Adipocyte (in vitro differentiated cells): ENCODE data around the gene NPAS3.
A peak's percentile ranks its signal among the peaks of the same experiment; 100 is the strongest.

Experiments
- DNase-seq: peaks from one replicate; pipeline ENCODE4 v3.0.0-alpha.2; 2015; ENCODE audit warnings: low read depth
- H3K27me3 ChIP-seq: replicated peaks from 2 replicates; pipeline ENCODE4 v1.7.0; 2013; ENCODE audit warnings: mild to moderate bottlenecking, low read length, moderate library complexity; ENCODE audit not compliant: control insufficient read depth, insufficient read depth
- H3K36me3 ChIP-seq: 2 replicates; pipeline ENCODE4 v1.7.0; 2013; ENCODE audit warnings: low read length, mild to moderate bottlenecking, moderate library complexity; ENCODE audit not compliant: control insufficient read depth, insufficient read depth, severe bottlenecking
- H3K4me1 ChIP-seq: 2 replicates; pipeline ENCODE4 v1.7.0; 2013; ENCODE audit warnings: mild to moderate bottlenecking, low read length, moderate library complexity; ENCODE audit not compliant: control insufficient read depth, insufficient read depth
- H3K4me3 ChIP-seq: 2 replicates; pipeline ENCODE4 v1.7.0; 2013; ENCODE audit warnings: mild to moderate bottlenecking, low read length, moderate library complexity
- H3K9ac ChIP-seq: 2 replicates; pipeline ENCODE4 v1.7.0; 2013; ENCODE audit warnings: mild to moderate bottlenecking, low read length, moderate library complexity
- H3K9me3 ChIP-seq: 2 replicates; pipeline ENCODE4 v1.7.0; 2013; ENCODE audit warnings: mild to moderate bottlenecking, low read length, moderate library complexity; ENCODE audit not compliant: control insufficient read depth

Gene NPAS3

GRCh38 chr14:33642080-33642479 is 703.4 kb downstream of the NPAS3 start:
- Histone ChIP-seq H3K27me3 (peaks cover 12% of the 10 kb centered on the region), H3K36me3 (no peaks in the 10 kb centered on the region), H3K9ac (no peak overlapping the region), H3K4me1 (peaks cover 16% of the 10 kb centered on the region), H3K4me3 (no peak overlapping the region), H3K9me3 (no peaks in the 10 kb centered on the region)
- DNase-seq = no peak

- Histone ChIP-seq H3K27me3 (peaks cover 12% of the 10 kb centered on the region), H3K9me3 (no peaks in the 10 kb centered on the region), H3K36me3 (no peaks in the 10 kb centered on the region), H3K4me1 (peaks cover 20% of the 10 kb centered on the region), H3K9ac (no peak overlapping the region), H3K4me3 (no peak overlapping the region)
- no peak for DNase-seq
Measured at GRCh38 chr14:33642691-33643244, 704.1 kb downstream of the NPAS3 start.

GRCh38 chr14:33643426-33644181 is 704.9 kb downstream of the NPAS3 start:
- Histone ChIP-seq H3K27me3 (peaks cover 12% of the 10 kb centered on the region), H3K4me1 (peaks cover 25% of the 10 kb centered on the region), H3K9me3 (no peaks in the 10 kb centered on the region), H3K4me3 (no peak overlapping the region), H3K36me3 (no peaks in the 10 kb centered on the region), H3K9ac (no peak overlapping the region)
- DNase-seq = no peak

- H3K4me1 ChIP-seq = peaks cover 25% of the 10 kb centered on the region
Measured at GRCh38 chr14:33646692-33647260, 708.1 kb downstream of the NPAS3 start.

GRCh38 chr14:33647385-33647786 is 708.7 kb downstream of the NPAS3 start:
- DNase-seq = peak; percentile 88
- H3K36me3 ChIP-seq = no peaks in the 10 kb centered on the region
- no peak overlapping the region for H3K9ac ChIP-seq
- peaks cover under 1% of the 10 kb centered on the region for H3K27me3 ChIP-seq
- no peak overlapping the region for H3K4me3 ChIP-seq
- peaks cover 20% of the 10 kb centered on the region for H3K4me1 ChIP-seq
- H3K9me3 ChIP-seq = no peaks in the 10 kb centered on the region

More at GRCh38 chr14:33646692-33647260, 708.1 kb downstream of the NPAS3 start:
- H3K36me3 ChIP-seq = no peaks in the 10 kb centered on the region
- no peaks in the 10 kb centered on the region for H3K9me3 ChIP-seq
- H3K4me3 ChIP-seq = no peak overlapping the region
- no peak overlapping the region for H3K9ac ChIP-seq
- H3K27me3 ChIP-seq = peaks cover 7% of the 10 kb centered on the region
- peak; percentile 17 for DNase-seq

- H3K9me3 ChIP-seq = no peaks in the 10 kb centered on the region
- H3K4me3 ChIP-seq = no peak overlapping the region
- H3K36me3 ChIP-seq = no peaks in the 10 kb centered on the region
- H3K9ac ChIP-seq = no peak overlapping the region
- peaks cover 17% of the 10 kb centered on the region for H3K4me1 ChIP-seq
- DNase-seq = no peak
- H3K27me3 ChIP-seq = no peaks in the 10 kb centered on the region
Measured at GRCh38 chr14:33650430-33650829, 711.8 kb downstream of the NPAS3 start.

GRCh38 chr14:33652566-33653307 is 714.1 kb downstream of the NPAS3 start:
- Histone ChIP-seq H3K9ac (no peak overlapping the region), H3K27me3 (no peaks in the 10 kb centered on the region), H3K4me1 (peaks cover 5% of the 10 kb centered on the region), H3K36me3 (no peaks in the 10 kb centered on the region), H3K9me3 (no peaks in the 10 kb centered on the region), H3K4me3 (no peak overlapping the region)
- no peak for DNase-seq

GRCh38 chr14:33653308-33653695 is 714.6 kb downstream of the NPAS3 start:
- Histone ChIP-seq H3K9me3 (no peaks in the 10 kb centered on the region), H3K4me3 (no peak overlapping the region), H3K27me3 (no peaks in the 10 kb centered on the region), H3K9ac (no peak overlapping the region), H3K4me1 (no peaks in the 10 kb centered on the region), H3K36me3 (no peaks in the 10 kb centered on the region)
- no peak for DNase-seq

- no peaks in the 10 kb centered on the region for H3K9me3 ChIP-seq
- no peaks in the 10 kb centered on the region for H3K4me1 ChIP-seq
- no peak for DNase-seq
- H3K36me3 ChIP-seq = no peaks in the 10 kb centered on the region
- no peak overlapping the region for H3K9ac ChIP-seq
- H3K4me3 ChIP-seq = no peak overlapping the region
- H3K27me3 ChIP-seq = no peaks in the 10 kb centered on the region
Measured at GRCh38 chr14:33655421-33655820, 716.7 kb downstream of the NPAS3 start.

- H3K9me3 ChIP-seq = no peaks in the 10 kb centered on the region
- no peaks in the 10 kb centered on the region for H3K27me3 ChIP-seq
- no peak overlapping the region for H3K4me3 ChIP-seq
- no peak for DNase-seq
- H3K9ac ChIP-seq = no peak overlapping the region
- no peaks in the 10 kb centered on the region for H3K36me3 ChIP-seq
- no peaks in the 10 kb centered on the region for H3K4me1 ChIP-seq
Measured at GRCh38 chr14:33657476-33657875, 718.8 kb downstream of the NPAS3 start.

- Histone ChIP-seq H3K4me3 (no peak overlapping the region), H3K4me1 (no peaks in the 10 kb centered on the region), H3K9me3 (no peaks in the 10 kb centered on the region), H3K36me3 (no peaks in the 10 kb centered on the region), H3K9ac (no peak overlapping the region), H3K27me3 (no peaks in the 10 kb centered on the region)
- DNase-seq = no peak
Measured at GRCh38 chr14:33660248-33660647, 721.6 kb downstream of the NPAS3 start.
